ENCODE measurements around the gene ATP1B4. TPM values are rescaled to one million over a fixed set of nuclear protein-coding genes. Genes with fewer than 3 reads are reported as not detected.

The ATP1B4 gene
- total RNA-seq, 1 donor from 2014 or later = not detected

DNA sequence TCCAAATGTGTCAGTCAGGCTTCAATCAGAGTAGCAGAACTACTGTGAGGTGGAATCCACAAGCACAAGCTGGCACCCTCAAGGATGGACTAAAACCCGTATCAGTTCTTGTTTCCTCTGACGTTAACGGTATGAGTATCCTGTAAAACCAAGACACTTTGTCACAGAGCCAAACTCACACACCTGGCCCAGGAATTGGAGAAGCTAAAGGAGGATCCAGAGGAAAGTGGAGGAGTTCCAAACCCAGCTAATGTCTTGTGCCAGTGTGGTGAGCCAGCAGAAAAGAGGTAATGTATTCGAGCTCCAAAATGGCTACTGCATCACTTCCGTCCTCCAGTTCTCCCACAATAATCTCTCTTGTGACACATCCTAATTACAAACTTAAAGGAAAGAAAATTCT, 44.7 kb downstream of the ATP1B4 start:
- Mint-ChIP-seq H3K4me1 (ENCODE audit: low read depth, unreplicated experiment) (no peaks in the 10 kb centered on the region), H3K27ac (ENCODE audit: unreplicated experiment) (no peak overlapping the region), H3K9me3 (ENCODE audit: unreplicated experiment) (peaks cover 6% of the 10 kb centered on the region), H3K27me3 (ENCODE audit: unreplicated experiment) (no peaks in the 10 kb centered on the region), H3K36me3 (ENCODE audit: unreplicated experiment) (peaks cover 5% of the 10 kb centered on the region), H3K4me3 (ENCODE audit: unreplicated experiment) (no peak overlapping the region)
- no peak for DNase-seq
- TF ChIP-seq, protein P1, sequence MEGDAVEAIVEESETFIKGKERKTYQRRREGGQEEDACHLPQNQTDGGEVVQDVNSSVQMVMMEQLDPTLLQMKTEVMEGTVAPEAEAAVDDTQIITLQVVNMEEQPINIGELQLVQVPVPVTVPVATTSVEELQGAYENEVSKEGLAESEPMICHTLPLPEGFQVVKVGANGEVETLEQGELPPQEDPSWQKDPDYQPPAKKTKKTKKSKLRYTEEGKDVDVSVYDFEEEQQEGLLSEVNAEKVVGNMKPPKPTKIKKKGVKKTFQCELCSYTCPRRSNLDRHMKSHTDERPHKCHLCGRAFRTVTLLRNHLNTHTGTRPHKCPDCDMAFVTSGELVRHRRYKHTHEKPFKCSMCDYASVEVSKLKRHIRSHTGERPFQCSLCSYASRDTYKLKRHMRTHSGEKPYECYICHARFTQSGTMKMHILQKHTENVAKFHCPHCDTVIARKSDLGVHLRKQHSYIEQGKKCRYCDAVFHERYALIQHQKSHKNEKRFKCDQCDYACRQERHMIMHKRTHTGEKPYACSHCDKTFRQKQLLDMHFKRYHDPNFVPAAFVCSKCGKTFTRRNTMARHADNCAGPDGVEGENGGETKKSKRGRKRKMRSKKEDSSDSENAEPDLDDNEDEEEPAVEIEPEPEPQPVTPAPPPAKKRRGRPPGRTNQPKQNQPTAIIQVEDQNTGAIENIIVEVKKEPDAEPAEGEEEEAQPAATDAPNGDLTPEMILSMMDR (IDR thresholded peaks at IDR 0.05; ENCODE audit: partially characterized antibody, unreplicated experiment) = no peak

DNA sequence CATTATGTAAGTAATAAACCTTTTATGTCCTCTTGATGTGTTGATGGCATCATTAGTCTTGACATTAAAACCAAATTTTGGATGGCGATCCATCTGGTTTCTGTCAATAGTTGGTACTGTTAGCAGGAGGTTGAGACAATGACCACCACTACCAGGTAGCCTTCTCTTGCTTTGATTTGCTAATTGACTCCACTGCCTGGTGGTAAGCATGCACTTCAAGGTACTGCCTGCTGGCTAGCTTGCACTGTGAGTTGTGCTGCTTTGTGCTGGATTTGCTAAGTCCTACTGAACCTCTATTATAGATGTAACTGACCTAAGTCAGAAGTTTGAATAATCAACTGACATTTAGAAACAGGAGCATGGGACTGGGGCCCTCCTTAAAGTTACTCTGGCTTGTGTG, 46.3 kb downstream of the ATP1B4 start:
- Mint-ChIP-seq H3K4me1 (ENCODE audit: low read depth, unreplicated experiment) (no peaks in the 10 kb centered on the region), H3K4me3 (ENCODE audit: unreplicated experiment) (no peak overlapping the region), H3K27ac (ENCODE audit: unreplicated experiment) (no peak overlapping the region), H3K9me3 (ENCODE audit: unreplicated experiment) (peaks cover 6% of the 10 kb centered on the region), H3K36me3 (ENCODE audit: unreplicated experiment) (peaks cover 5% of the 10 kb centered on the region), H3K27me3 (ENCODE audit: unreplicated experiment) (no peaks in the 10 kb centered on the region)
- TF ChIP-seq, protein P1 (IDR thresholded peaks at IDR 0.05; ENCODE audit: partially characterized antibody, unreplicated experiment) = no peak
- DNase-seq = no peak

DNA sequence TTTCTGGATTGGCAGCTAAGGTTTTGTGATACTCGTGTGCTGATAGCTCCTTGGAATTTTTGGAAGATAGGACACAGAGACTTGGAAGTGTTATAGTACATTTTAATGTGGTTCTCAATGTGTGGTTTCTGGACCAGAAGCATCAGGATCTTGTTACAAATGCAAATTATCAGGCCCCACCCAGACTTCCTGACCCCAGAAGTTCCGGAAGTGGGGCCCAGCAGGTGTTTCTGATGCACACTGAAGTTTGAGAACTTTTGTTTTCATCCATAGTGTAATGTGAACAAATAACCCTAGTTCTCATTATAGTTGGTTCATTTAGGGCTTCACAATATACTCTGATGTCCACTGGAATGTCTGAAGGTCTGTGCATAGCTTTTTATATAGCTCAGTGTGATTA, 57.6 kb downstream of the ATP1B4 start:
- H3K4me1 Mint-ChIP-seq (ENCODE audit: low read depth, unreplicated experiment) = no peaks in the 10 kb centered on the region
- no peaks in the 10 kb centered on the region for H3K36me3 Mint-ChIP-seq (ENCODE audit: unreplicated experiment)
- no peak overlapping the region for H3K4me3 Mint-ChIP-seq (ENCODE audit: unreplicated experiment)
- no peak overlapping the region for H3K27ac Mint-ChIP-seq (ENCODE audit: unreplicated experiment)
- no peak for DNase-seq
- TF ChIP-seq, protein P1 (IDR thresholded peaks at IDR 0.05; ENCODE audit: partially characterized antibody, unreplicated experiment) = no peak
- no peaks in the 10 kb centered on the region for H3K27me3 Mint-ChIP-seq (ENCODE audit: unreplicated experiment)
- H3K9me3 Mint-ChIP-seq (ENCODE audit: unreplicated experiment) = no peaks in the 10 kb centered on the region

DNA sequence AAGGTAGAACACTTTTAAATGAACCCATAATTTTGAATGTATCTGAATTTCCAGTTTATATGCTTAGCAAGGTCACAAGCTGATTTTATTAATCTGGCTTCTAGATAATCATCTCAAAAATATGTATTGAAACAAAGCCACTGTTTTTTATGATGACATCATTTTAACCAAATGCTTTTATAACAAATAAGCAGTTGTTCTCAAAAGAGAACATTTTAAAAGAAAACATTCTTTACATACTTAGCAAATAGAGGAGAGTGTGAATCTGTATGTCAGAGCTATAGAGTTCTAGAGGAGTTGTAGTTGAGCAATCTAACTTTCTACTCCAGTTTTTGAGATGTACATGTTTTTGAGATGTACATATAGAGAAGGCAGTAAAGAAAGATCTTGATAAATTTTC, 64.7 kb downstream of the ATP1B4 start:
- TF ChIP-seq, protein P1 (IDR thresholded peaks at IDR 0.05; ENCODE audit: partially characterized antibody, unreplicated experiment) = no peak
- DNase-seq = no peak
- H3K9me3 Mint-ChIP-seq (ENCODE audit: unreplicated experiment) = peaks cover 2% of the 10 kb centered on the region
- peaks cover 6% of the 10 kb centered on the region for H3K4me1 Mint-ChIP-seq (ENCODE audit: low read depth, unreplicated experiment)
- H3K4me3 Mint-ChIP-seq (ENCODE audit: unreplicated experiment) = no peak overlapping the region
- no peak overlapping the region for H3K27ac Mint-ChIP-seq (ENCODE audit: unreplicated experiment)
- no peaks in the 10 kb centered on the region for H3K36me3 Mint-ChIP-seq (ENCODE audit: unreplicated experiment)
- H3K27me3 Mint-ChIP-seq (ENCODE audit: unreplicated experiment) = no peaks in the 10 kb centered on the region

DNA sequence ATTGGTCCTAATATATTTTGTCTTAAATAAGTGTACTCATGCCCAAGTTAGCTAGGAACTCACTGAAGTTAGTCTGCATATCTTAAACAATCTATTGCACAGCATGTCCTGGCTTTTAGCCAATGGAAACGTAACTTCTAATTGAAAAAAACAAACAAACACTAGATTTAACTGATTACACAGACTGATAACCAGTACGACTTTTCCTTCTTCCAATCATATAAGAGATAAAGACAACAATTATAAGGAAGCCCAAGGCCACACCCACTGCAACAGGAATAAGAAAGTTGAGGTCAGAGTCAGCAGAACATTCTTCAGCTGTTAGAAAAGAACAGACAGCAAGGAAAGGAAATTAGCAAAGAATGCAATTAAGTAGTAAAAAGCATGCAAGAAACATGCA, 66.4 kb downstream of the ATP1B4 start:
- no peak overlapping the region for H3K4me3 Mint-ChIP-seq (ENCODE audit: unreplicated experiment)
- TF ChIP-seq, protein P1 (IDR thresholded peaks at IDR 0.05; ENCODE audit: partially characterized antibody, unreplicated experiment) = no peak
- H3K27me3 Mint-ChIP-seq (ENCODE audit: unreplicated experiment) = no peaks in the 10 kb centered on the region
- H3K9me3 Mint-ChIP-seq (ENCODE audit: unreplicated experiment) = peaks cover 3% of the 10 kb centered on the region
- H3K4me1 Mint-ChIP-seq (ENCODE audit: low read depth, unreplicated experiment) = peaks cover 6% of the 10 kb centered on the region
- no peak overlapping the region for H3K27ac Mint-ChIP-seq (ENCODE audit: unreplicated experiment)
- H3K36me3 Mint-ChIP-seq (ENCODE audit: unreplicated experiment) = no peaks in the 10 kb centered on the region
- no peak for DNase-seq
